NCI-H1417 treated with DMSO at 0.1 percent for 48 hours (cell line): ENCODE results near the gene EPHX1.
"Not testable (repeated sequence)": the region's sequence is repeated elsewhere in the genome, so short reads cannot be mapped to it uniquely, and the experiment has no call there.

Experiments used
- DNase-seq: peaks from one replicate; lab custom pipeline; 2025; lab: John Stamatoyannopoulos, UW

The EPHX1 gene

DNA sequence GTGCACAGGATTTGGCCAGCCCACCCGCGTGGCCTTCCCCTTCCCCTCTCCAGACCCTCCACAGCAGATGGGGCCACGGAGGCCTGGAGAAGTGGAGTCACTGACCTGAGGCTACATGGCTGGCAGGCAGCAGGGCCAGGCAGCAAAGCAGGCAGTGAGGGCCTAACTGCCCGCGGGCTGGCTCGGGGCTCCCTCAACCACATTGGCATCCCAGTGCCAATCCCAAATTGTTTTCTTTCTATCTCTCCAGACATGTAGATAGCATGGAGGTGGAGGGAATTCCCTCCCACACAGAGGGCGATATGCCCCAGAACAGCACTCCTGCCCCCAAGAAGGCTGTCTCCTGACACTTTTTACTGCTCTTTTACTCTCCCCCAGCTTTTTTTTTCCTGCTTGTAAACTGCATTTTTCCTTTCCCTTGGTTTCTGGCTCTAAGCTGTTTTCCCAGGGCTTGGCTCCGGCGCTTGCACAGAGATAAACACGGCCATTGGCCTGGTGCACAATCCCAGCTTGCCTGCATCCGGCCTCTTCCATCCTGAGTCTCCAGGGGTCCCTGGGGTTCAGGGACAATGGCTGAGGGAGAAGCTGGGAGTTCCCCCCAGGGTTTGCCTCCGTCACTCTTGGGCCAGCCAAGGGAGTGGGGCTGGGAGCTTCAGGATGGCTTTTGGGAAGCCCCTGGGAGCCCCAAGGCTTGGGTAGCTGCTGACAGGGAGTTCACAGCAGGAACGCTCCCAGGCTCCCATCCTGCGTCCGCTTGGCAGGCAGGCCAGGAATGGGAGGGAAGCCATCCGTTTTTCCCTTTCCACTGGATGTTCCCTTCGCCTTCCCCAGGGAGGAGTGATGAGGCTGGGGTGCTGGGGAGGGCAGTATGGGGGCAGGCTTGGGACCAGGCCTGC is 7.0 kb downstream of the EPHX1 start:
- no peak for DNase-seq

DNA sequence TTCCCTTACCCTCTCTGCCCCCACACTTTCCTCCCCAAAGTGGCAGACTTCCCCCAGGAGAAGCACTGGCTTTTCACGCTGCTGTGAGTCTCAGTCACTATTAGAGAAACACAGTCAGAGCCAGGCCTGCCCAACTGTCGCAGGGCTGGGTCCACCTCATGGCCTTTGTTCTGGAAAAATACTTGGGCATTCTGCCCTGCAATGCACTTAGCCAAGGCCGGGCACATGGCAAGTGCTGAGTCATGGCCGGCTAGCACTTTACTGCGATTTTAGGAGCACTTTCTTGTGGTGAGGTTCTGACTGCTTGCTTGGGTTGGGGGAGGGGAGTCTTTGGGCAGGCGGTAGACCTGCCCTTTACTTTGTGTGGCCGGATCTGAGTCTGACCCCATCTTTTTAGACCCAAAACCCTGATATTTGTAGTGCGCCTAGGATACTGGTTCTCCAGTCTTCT is 7.7 kb downstream of the EPHX1 start:
- no peak for DNase-seq

DNA sequence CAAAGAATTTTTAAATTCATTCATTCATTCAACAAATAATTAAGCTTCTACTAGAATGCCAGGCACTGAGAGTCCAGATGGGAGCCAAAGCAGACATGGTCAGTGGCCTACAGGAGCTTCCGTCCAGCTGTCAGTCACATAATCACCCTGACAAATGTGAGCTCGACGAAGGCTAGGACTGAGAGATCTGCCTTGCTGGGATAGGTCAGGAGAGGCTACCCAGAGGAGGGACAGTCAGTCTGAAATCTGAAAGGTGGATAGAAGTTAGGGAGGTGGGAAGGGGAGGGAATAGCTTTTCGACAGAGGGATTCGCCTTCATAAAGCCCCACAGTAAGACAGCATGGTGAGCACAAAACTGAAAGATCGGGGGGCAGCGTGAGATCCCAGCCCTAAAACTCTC is 8.3 kb downstream of the EPHX1 start:
- DNase-seq = no peak

DNA sequence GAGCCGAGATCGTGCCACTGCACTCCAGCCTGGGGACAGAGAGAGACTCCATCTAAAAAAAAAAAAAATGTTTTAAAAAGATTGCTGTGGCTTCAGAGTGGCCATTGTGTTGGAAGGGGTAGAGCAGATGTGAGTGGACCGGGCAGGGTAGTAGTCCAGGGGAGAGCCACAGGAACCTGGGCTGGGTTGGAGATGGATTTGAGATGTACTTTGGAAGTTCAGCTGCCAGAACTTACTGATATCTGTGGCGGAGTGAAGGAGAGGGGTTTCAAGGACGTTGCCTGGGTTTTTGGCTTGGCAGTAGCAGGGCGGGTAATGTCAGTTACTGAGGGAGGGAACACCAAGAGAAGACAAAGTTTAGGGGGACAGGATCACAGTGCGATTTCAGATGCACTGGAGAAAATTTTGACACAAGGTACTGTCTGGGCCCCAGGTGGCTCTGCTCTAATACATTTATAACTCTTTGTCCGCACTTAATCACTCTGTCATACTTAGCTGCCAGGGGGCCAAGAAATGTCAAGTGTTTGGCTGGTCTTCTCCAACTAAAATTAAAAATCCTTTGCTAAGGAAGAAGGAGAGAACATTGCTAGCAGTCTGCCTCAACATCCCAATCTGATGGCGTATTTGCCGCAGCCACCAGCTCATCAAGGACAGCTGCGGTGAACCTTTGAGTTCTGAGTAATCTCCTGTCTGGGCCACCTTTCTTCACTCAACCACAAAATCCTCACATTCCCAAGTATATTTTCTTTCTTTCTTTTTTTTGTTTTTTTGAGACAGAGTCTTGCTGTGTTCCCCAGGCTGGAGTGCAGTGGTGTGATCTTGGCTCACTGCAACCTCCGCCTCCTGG is 9.6 kb downstream of the EPHX1 start:
- no peak for DNase-seq

DNA sequence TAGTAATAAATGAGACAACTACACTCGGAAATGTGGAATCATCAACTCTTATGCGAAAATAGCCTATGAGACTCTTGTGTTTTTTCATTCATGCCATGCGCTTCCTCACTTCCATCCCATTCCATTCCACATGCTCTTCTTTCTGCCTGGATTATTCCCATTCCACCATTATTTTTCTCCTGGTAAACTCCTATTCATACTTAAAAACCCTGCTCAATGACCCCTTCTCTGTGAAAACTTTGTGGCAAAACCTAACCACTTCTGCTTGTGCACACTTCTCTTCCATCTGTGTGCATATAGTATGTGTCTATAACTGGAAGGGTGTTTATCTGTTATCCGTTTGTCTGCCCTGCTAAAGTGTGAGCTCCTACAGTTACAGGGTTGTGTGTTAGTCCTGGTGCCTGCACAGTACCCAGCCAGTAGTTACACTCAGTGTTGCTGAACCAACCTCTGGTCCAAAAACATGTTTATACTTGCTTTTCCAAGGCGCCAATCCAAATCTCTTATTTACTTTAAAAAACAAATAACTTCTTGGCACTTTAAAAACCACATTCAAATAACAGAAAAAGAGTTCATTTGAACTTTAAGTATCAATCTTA is 10.7 kb downstream of the EPHX1 start:
- DNase-seq = no peak

DNA sequence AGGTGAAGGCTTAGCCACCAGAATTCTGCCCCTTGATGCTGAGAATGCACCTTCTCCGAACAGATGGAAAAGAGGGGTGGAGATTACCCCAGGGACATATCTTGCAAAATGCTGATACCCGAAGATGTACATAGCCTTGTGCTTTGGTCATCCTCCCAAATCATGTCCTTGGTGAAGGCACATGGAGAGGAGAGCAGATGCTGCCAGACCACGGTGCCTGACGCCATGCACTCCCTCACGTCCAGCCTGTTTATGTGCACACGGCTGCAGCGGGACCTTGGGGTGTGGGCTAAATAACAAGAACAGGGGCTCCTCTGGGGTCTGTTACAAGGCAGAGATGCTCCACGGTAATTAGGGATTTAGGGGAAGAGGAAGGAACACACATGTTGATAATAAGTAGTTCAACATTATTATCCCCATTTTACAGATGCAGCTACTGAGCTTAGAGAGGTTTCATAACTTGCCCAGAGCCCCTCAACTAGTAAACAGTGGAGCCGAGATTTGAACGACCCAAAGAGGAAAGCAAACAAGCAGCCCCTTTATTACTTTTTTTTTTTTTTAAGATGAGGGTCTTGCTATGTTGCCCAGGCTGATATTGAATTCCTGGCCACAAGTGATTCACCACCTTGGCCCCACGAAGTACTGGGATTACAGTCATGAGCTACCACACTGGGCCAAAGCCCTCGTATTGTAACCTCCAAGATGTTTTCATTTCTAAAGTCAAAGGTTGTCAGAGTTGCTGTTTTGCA is 12.9 kb downstream of the EPHX1 start:
- no peak for DNase-seq

DNA sequence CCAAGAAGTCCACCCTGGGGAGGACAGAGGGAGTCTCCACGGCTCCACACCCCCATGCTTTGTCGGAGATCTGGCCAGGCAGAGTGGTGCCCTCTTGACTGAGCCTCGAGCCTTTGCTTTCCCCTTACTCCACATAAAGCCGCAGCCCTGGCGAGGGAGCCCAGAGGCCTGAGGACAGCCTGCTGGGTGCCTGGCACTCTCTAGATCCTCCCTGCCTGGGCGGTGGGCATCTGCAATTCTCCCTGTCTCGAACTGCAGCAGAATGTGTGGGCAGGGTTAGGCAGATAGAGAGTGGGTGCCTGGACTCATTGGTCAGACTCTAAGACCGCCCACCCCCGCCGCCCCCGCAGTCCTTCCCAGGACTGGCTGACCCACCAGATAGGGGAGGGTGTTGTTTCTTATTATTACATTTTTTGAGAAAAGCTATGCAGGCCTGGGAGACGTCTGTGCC is 13.9 kb downstream of the EPHX1 start:
- no peak for DNase-seq

DNA sequence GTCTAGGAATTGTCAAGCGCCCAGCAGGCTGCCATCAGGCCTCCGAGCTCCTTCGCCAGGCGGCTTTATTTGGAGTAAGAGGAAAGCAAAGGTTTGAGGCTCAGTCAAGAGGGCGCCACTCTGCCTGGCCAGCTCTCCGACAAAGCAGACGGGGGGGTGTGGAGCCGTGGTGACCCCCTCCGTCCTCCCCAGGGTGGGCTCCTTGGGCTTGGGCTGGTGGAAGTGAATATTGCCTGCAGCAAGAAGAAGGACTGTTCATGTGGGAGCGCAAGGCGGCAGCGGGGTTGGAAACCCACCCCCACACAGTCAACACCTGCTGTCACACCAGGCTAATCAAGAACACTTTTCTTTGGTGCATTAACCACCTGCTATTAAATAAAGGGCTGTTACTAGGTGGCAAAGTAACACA is 14.6 kb downstream of the EPHX1 start:
- peak; percentile 86 for DNase-seq

DNA sequence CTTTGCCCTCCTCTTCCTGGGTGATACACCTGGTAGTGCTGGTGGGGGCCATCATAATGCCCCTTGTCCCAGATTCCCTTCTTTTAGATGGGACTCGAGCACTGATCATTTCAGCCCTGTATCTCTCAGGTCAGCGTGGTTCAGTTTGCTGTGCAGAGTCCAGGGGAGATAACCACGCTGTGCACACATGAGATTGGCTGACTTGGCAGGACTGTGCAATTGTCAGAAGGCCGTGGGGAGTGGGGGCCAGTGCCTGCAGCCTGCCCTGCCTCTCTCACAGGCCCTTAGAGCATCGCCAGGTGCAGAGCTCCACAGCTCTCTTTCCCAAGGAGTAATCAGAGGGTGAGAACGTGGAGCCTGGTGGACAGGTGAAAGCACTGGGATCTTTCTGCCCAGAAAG is 15.2 kb downstream of the EPHX1 start:
- DNase-seq = peak; percentile 72

DNA sequence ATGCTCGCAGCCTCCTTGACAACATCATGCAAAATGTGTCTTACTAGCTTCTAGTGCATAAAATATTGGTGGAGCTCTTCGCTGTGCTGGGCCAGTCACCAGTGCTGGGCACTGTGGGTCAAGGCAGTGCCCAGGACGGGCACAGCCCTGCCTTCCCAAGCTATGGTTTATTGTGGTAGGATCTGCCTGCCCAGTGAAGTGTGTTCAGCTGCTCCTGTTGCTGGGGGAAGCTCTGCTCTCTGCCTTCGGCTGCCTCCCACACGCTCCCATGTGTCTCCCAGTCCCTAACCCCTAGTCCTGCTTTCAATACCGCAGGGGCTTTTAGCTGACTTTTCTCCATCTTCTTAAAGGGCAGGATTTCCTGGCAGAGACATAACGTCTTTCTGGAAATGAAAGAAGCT is 15.7 kb downstream of the EPHX1 start:
- no peak for DNase-seq

DNA sequence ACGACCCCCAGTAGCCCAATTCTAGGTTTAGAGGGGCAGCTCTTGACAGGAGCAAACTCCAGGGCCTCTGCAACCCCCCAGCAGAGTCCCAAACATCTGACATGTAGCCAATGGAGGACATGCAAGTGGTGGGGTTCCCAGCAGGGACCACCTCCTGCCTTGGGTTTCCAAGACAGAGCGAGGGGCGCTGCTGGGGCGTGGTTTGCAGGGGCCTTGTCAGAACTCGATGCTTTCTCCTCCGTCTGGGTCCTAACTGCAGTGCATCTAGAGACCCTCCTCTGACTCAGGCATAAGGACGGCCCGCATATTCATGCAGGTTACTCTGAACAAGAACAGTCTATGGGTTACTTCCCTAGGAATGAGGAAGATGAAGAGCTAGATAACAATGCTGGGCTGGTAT is 17.2 kb downstream of the EPHX1 start:
- DNase-seq = no peak

DNA sequence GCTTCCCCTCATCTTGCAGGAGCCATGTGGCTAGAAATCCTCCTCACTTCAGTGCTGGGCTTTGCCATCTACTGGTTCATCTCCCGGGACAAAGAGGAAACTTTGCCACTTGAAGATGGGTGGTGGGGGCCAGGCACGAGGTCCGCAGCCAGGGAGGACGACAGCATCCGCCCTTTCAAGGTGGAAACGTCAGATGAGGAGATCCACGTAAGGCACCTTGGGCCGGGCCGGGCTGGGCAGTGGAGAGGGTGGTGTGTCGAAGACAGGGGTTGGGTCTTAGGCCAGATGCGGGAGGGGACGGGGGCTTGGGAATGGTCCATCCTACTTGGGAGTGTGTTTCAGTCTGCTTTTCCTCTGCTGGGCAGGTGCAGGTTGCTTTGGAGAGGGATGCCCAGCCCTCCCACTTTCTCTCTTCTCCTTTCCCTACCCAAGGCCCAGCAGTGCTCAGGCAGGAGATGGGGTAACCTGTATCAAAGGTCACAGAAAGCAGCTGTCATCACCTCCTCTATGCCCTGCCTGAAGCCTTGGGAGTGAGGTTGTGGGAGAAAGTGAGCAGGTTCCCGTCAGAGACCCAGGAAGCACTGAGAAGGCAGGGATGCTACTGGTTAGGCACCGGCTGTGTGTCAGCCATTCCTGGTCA is 18.9 kb downstream of the EPHX1 start:
- no peak for DNase-seq

DNA sequence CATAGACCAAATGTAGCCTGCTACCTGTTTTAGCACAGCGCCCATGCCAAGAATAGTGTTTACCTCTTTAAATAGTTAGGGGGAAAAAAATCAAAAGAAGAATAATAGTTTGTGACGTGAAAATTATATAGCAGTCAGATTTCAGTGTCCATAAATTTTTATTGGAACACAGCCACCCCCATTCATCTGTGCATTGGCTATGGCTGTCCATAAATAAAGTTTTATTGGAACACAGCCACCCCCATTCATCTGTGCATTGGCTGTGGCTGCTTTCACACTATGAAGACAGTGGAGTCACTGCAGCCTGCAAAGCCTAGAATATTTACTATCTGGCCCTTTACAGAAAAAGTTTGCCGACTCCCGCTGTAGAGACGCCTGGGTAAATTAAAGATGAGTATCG is 20.9 kb downstream of the EPHX1 start:
- no peak for DNase-seq

DNA sequence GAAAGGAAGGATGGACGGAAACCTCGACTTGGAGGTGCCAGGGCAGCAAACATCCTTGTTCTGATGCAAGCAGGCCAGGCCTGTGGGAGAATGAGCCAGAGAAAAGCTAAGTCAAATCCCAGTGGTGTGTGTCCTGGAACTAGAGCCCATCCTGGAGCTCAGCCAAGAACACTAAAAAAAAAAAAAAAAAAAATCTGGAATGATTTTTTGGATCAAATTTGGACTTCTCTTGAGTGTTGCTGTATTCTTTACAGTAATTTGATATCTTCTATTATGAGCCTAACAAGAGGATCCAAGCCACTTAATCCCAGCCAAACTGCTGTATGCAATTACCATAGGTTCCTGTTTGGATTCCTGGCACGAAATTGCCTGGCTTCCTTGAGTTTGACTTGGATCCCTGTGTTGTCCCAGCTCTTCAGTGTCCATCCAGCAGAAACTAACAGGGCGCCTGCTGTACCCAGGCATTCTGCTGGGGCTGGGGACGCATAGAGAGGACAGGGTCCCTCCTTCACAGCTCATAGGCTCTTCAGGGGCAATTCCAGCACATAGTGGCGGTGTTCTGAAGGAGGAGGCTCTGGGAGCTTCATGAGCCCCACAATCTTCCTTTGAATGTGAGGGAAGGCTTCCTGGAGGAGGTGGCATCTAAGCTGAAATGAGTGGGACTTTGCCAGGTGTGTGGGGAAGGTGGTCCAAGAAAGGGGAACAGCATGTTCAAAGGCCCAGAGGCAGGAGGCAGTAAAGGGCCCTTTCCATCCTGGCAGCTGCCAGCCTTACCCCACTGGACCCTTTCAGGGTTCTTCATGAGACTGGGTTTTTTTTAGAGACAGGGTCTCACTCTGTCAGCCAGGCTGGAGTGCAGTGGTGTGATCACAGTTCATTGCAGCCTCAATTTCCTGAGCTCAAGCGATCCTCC is 24.7 kb downstream of the EPHX1 start:
- no peak for DNase-seq

DNA sequence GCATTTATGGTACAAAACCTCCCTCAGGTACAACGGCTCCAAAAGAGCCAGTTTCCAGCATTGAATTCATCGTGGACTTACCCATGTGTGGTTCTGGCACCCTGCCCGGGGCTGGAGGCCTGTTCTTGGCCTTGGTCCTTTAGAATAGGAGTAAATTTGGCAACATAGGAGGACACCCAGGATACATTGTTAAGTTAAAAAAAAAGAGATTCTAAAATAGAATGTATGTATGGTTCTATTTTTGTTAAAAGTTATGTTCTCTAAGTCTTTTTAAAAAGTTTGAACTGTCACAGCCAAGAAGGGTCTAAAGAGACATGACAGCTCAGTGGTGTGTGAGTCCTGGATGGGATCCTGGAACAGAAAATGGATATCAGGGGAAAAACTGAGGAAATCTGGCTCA is 25.9 kb downstream of the EPHX1 start:
- no peak for DNase-seq

DNA sequence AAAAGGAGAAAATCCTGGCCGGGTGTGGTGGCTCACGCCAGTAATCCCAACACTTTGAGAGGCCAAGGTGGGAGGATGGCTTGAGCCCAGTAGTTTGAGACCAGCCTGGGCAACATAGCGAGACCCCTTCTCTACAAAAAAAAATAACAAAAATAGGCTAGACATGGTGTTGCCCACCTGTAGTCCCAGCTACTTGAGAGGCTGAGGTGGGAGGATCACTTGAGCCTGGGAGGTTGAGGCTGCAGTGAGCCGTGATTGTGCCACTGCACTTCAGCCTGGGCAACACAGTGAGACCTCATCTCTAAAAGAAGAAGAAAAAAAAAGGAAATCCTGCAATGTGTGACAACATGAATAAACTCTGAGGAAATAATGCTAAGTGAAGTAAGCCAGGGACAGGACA is 26.4 kb downstream of the EPHX1 start:
- DNase-seq = not testable (repeated sequence)

DNA sequence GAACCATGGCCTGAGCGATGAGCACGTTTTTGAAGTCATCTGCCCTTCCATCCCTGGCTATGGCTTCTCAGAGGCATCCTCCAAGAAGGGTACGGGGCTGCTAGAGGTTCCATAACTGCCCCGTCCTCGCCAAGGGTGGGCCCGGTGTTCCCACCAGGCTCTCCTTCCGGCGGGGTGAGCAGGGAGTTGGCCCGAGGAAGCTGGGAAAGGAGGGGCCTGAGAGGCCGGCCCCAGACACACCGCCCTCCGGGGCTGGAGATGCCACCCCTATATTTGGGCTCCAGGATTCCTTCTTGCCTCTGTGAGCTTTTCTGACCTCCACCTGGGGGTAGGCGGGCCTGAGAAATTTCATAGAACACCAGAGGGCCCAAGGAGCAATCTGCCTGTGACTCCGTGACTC is 28.9 kb downstream of the EPHX1 start:
- DNase-seq = no peak

DNA sequence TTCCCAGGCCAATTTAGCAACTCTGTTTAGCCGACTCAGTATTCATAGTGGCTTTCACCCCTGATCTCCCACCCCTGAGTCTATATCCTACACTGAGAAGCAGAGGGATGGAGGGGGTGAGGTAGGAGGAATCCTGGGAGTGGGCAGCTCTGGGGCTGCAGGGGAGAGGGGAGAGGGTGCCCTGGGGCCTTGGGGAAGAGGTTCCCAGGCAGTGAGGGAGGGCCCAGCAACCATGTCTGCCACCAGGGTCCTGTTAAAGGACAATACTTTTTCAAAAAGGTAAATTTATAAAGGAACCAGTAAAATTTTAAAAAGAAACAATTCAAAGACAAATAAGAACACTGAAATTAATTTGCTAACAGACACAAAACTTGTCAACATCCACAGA is 30.3 kb downstream of the EPHX1 start:
- no peak for DNase-seq

DNA sequence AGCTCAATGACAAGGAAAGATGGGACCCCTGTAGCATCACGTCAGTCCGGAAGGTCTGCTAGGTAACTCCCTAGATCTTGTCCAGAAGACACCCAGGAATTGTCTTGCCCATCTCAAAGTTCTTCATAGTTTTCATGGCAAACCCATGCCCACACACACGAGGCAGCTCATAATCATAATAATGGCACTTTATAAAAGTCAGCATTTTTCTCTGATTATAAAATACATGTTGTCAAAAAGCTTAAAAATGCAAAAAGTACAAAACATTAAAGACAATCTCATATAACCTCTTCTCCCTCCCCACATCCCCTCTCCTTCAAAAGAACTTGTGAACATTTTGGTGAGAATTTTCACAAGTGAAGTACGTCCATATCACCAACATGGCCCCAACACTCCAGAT is 30.8 kb downstream of the EPHX1 start:
- no peak for DNase-seq

DNA sequence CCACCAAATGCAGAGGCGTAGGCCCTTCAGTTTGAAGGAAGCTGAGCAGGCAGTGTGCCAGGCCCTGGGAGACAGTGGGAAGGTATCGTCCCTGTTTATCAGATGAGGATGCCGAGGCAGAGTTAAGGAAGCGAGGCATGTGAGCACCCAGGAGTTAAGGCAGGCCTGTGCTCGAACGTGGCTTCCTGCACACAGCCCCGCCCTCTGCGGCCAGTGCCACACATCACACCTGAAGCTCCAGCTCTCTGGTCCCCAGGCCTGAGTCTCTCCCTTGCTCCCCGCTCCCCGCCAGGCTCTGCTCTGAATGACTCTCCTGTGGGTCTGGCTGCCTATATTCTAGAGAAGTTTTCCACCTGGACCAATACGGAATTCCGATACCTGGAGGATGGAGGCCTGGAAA is 32.1 kb downstream of the EPHX1 start:
- DNase-seq = no peak
